Measurements from ENCODE around the gene ZIC2. TPM values are rescaled to one million over a fixed set of nuclear protein-coding genes. Genes with fewer than 3 reads are reported as not detected.

ZIC2 gene
- under 1 TPM; 0.11 to 0.82 TPM for total RNA-seq

GRCh38 chr13:99981735-99982035, at the start of gene ZIC2:
ZIC2 (plus strand) TSS chr13:99981784; CDS start chr13:99982065, 281 bp downstream.
- DNase-seq = no peak
- Histone ChIP-seq H3K27me3 (peaks cover 94% of the 10 kb centered on the region), H3K9me3 (no peaks in the 10 kb centered on the region), H3K36me3 (no peaks in the 10 kb centered on the region), H3K27ac (no peak within 1 kb of the TSS), H3K4me1 (peaks cover 10% of the 10 kb centered on the region), H3K9ac (ENCODE audit: low read depth in 2 of 2, low read length in 2 of 2) (no peak within 1 kb of the TSS), H3K4me3 (peak within 1 kb of the TSS; percentile 52)
- intact Hi-C loops (cut with DNase I) = no loop called here
- TF ChIP-seq, protein P1, sequence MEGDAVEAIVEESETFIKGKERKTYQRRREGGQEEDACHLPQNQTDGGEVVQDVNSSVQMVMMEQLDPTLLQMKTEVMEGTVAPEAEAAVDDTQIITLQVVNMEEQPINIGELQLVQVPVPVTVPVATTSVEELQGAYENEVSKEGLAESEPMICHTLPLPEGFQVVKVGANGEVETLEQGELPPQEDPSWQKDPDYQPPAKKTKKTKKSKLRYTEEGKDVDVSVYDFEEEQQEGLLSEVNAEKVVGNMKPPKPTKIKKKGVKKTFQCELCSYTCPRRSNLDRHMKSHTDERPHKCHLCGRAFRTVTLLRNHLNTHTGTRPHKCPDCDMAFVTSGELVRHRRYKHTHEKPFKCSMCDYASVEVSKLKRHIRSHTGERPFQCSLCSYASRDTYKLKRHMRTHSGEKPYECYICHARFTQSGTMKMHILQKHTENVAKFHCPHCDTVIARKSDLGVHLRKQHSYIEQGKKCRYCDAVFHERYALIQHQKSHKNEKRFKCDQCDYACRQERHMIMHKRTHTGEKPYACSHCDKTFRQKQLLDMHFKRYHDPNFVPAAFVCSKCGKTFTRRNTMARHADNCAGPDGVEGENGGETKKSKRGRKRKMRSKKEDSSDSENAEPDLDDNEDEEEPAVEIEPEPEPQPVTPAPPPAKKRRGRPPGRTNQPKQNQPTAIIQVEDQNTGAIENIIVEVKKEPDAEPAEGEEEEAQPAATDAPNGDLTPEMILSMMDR (IDR thresholded peaks at IDR 0.05) = no peak

DNA sequence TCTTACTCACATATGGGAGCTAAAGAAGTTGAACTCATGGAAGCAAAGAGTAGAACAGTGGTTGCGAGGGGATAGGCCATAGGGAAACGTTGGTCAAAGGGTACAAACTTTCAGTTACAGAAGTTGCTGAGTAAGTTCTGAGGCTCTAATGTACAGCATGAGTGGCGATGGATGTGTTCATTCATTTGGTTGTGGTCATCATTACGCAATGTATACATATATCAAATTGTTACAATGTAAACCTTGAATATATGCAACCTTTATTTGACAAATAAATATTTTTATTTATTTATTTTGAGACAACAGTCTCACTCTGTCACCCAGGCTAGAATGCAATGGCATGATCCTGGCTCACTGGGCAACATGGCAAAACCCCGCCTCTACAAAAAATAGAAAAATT, 48.7 kb upstream of the ZIC2 start:
- Histone ChIP-seq H3K27ac (no peak overlapping the region), H3K4me1 (no peaks in the 10 kb centered on the region), H3K4me3 (no peak overlapping the region), H3K9ac (ENCODE audit: low read depth in 2 of 2, low read length in 2 of 2) (no peak overlapping the region), H3K27me3 (no peaks in the 10 kb centered on the region), H3K9me3 (no peaks in the 10 kb centered on the region), H3K36me3 (no peaks in the 10 kb centered on the region)
- DNase-seq = no peak
- intact Hi-C loops (cut with DNase I) = no loop called here
- TF ChIP-seq, protein P1 (IDR thresholded peaks at IDR 0.05) = no peak

DNA sequence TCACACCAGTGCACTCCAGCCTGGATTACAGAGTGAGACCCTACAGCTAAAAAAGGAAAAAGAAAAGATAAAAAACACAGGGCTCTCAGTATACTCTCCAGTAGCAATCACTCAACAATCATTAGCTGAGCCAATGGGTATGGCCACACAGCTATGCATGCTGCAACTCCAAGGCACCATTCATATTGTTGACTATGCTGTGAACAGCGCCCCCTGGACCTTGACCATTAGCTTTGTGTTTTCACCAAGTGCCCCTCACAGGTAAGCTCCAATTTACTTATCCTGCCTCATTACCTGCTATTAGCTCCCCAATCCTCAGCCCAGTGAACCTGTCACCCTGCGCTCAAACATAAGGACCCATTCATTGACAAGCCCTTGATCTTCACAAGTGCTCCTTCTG, 45.8 kb upstream of the ZIC2 start:
- intact Hi-C loops (cut with DNase I) = no loop called here
- H3K9ac ChIP-seq (ENCODE audit: low read depth in 2 of 2, low read length in 2 of 2) = no peak overlapping the region
- no peaks in the 10 kb centered on the region for H3K9me3 ChIP-seq
- no peak overlapping the region for H3K4me3 ChIP-seq
- TF ChIP-seq, protein P1 (IDR thresholded peaks at IDR 0.05) = no peak
- H3K27ac ChIP-seq = no peak overlapping the region
- H3K27me3 ChIP-seq = no peaks in the 10 kb centered on the region
- H3K36me3 ChIP-seq = no peaks in the 10 kb centered on the region
- H3K4me1 ChIP-seq = no peaks in the 10 kb centered on the region
- DNase-seq = no peak

- DNase-seq = no peak
- Histone ChIP-seq H3K4me1 (no peaks in the 10 kb centered on the region), H3K27ac (no peak overlapping the region), H3K36me3 (no peaks in the 10 kb centered on the region), H3K9me3 (no peaks in the 10 kb centered on the region), H3K4me3 (no peak overlapping the region), H3K9ac (ENCODE audit: low read depth in 2 of 2, low read length in 2 of 2) (no peak overlapping the region), H3K27me3 (no peaks in the 10 kb centered on the region)
- TF ChIP-seq, protein P1 (IDR thresholded peaks at IDR 0.05) = no peak
- intact Hi-C loops (cut with DNase I) = no loop called here
Observed at GRCh38 chr13:99938635-99939034, 42.9 kb upstream of the ZIC2 start.

DNA sequence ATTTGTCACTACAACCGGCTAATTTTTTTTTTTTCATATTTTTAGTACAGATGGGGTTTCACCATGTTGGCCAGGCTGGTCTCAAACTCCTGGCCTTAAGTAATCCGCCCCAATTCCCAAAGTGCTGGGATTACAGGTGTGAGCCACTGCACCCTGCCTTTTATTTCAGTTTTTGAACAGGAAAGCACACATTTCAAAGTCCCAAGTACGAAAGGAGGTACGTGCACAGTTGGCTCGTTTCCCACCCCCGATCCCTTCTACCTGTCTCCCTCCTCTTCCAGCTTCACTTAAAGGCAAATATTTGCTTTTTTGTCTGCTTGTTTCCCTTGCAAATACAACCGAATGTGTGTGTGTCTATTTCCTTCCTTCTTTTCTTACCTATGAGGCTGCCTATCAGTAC, 40.5 kb upstream of the ZIC2 start:
- no peaks in the 10 kb centered on the region for H3K4me1 ChIP-seq
- no peaks in the 10 kb centered on the region for H3K27me3 ChIP-seq
- H3K9me3 ChIP-seq = no peaks in the 10 kb centered on the region
- H3K36me3 ChIP-seq = no peaks in the 10 kb centered on the region
- TF ChIP-seq, protein P1 (IDR thresholded peaks at IDR 0.05) = no peak
- no peak overlapping the region for H3K9ac ChIP-seq (ENCODE audit: low read depth in 2 of 2, low read length in 2 of 2)
- DNase-seq = peak; percentile 83
- H3K27ac ChIP-seq = no peak overlapping the region
- H3K4me3 ChIP-seq = no peak overlapping the region
- intact Hi-C loops (cut with DNase I) = no loop called here

DNA sequence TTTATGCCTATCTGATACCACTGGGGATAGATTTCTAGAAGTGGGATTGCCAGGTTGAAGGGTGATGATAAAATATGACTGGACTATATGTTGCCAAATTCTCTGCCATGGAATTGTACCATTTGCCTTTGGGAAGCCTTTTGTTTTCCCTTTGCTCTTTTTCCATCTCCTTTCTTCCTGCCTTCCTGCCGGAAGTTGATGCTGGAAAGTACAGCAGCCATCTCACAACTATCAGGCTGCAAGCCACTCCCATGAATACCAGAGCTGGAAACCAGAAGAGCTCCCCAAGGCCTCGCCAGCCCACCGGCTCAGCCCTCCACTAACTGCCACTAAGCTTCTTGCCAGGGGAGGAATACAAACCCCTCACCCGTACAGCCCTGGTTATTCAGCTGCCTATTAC, 39.7 kb upstream of the ZIC2 start:
- no peak for DNase-seq
- Histone ChIP-seq H3K27me3 (no peaks in the 10 kb centered on the region), H3K27ac (no peak overlapping the region), H3K36me3 (no peaks in the 10 kb centered on the region), H3K4me3 (no peak overlapping the region), H3K4me1 (no peaks in the 10 kb centered on the region), H3K9me3 (no peaks in the 10 kb centered on the region), H3K9ac (ENCODE audit: low read depth in 2 of 2, low read length in 2 of 2) (no peak overlapping the region)
- intact Hi-C loops (cut with DNase I) = no loop called here
- TF ChIP-seq, protein P1 (IDR thresholded peaks at IDR 0.05) = no peak

All from colonic mucosa (tissue), 4 donors.